SK-N-SH treated with all-trans-retinoic acid at 6 μM for 48 hours (cell line): Measurements from ENCODE around the gene MSL2.

Experiments
- ESRRG ChIP-seq: fragments of 250-450 bp; sonication (Bioruptor Pico); IDR thresholded peaks from 2 replicates; pipeline ENCODE4 v1.6.1; 2021; ENCODE audit warnings: mild to moderate bottlenecking
- GLIS3 ChIP-seq: fragments of 250-450 bp; sonication (Bioruptor Pico); IDR thresholded peaks from 2 replicates; pipeline ENCODE4 v1.5.0; 2020; ENCODE audit warnings: mild to moderate bottlenecking, moderate library complexity
- TOX ChIP-seq: fragments of 250-450 bp; sonication (Bioruptor Pico); IDR thresholded peaks from 2 replicates; pipeline ENCODE4 v1.8.0; 2021; ENCODE audit warnings: mild to moderate bottlenecking, moderate library complexity, borderline replicate concordance
- ZC3H10 ChIP-seq: fragments of 250-450 bp; sonication (Bioruptor Pico); IDR thresholded peaks from 2 replicates; pipeline ENCODE4 v1.5.1; 2021; ENCODE audit warnings: mild to moderate bottlenecking, moderate library complexity
- ZFP3 ChIP-seq: fragments of 250-450 bp; sonication (Bioruptor Pico); IDR thresholded peaks from 2 replicates; pipeline ENCODE4 v1.5.0; 2020; ENCODE audit warnings: mild to moderate bottlenecking, moderate library complexity

DNA sequence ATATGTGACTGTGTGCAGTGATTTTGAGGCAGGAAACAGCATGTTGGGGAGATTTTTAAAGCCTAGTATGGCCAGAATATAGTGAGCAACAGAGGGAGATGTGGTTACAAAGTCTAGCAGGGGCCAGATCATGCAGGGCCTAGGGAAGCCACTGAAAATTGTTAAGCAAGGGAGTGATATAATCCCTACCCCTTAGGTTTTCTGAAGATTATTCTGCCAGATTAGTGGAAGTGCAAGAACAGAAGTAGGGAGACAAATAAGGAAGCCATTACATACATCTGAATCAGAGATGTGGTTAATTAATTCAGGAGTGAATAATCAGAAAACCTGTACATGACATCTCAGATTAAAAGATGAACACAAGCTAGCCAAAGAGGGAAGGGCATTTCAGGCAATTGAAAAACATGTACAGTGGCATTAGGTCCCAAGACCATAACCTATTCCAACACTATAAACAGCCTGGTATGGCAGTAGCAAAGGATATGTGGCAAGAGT is 54.8 kb downstream of the MSL2 start:
- no peak for TF ChIP-seq GLIS3 (CRISPR knock-in tag)
- TF ChIP-seq ZFP3 = no peak
- TF ChIP-seq ZC3H10 (CRISPR knock-in tag) = no peak
- TF ChIP-seq ESRRG = no peak
- TF ChIP-seq TOX (CRISPR knock-in tag) = no peak
